Endothelial cell (in vitro differentiated cells): Measurements from ENCODE around the gene DCAF4L1. TPM values are rescaled to one million over a fixed set of nuclear protein-coding genes. Genes with fewer than 3 reads are reported as not detected.

Source experiments
- DNase-seq: peaks from one replicate; pipeline ENCODE4 v3.0.0; 2021; ENCODE audit warnings: low spot score
- H3K27ac Mint-ChIP-seq: one replicate; pipeline ENCODE4 v1.8.0; 2021; ENCODE audit warnings: mixed read lengths, inconsistent platforms; ENCODE audit not compliant: unreplicated experiment
- H3K27me3 Mint-ChIP-seq: one replicate; pipeline ENCODE4 v1.8.0; 2021; ENCODE audit warnings: mild to moderate bottlenecking, moderate library complexity, mixed read lengths, inconsistent platforms; ENCODE audit not compliant: unreplicated experiment
- H3K36me3 Mint-ChIP-seq: one replicate; pipeline ENCODE4 v1.8.0; 2021; ENCODE audit warnings: mild to moderate bottlenecking, low read depth, mixed read lengths, inconsistent platforms; ENCODE audit not compliant: unreplicated experiment
- H3K4me1 Mint-ChIP-seq: one replicate; pipeline ENCODE4 v1.8.0; 2021; ENCODE audit warnings: mild to moderate bottlenecking, mixed read lengths, inconsistent platforms; ENCODE audit not compliant: unreplicated experiment
- H3K4me3 Mint-ChIP-seq: one replicate; pipeline ENCODE4 v1.8.0; 2021; ENCODE audit warnings: mild to moderate bottlenecking, mixed read lengths, inconsistent platforms; ENCODE audit not compliant: unreplicated experiment
- H3K9me3 Mint-ChIP-seq: one replicate; pipeline ENCODE4 v1.8.0; 2021; ENCODE audit warnings: mixed read lengths, inconsistent platforms; ENCODE audit not compliant: unreplicated experiment
- total RNA-seq: library from RNA; stranded (reverse); fragmentation: NEBNext Ultra II Directional; extraction: Animal tissue kit (Norgen Biotek cat#: 25700); gene quantifications from one replicate; pipeline ENCODE4 v1.2.1, GENCODE V29; 2021; ENCODE audit not compliant: unreplicated experiment
- TF ChIP-seq, protein P1 (sequence below): fragments of 200-600 bp; sonication (generic); IDR thresholded peaks from one replicate; pipeline ENCODE4 v1.5.0; 2021; ENCODE audit warnings: antibody characterized with exemption; ENCODE audit not compliant: unreplicated experiment

Gene DCAF4L1
- total RNA-seq, 1 donor from 2014 or later: 0.44 TPM

- H3K27me3 Mint-ChIP-seq: no peaks in the 10 kb centered on the region
- no peaks in the 10 kb centered on the region for H3K9me3 Mint-ChIP-seq
- peaks cover 17% of the 10 kb centered on the region for H3K4me1 Mint-ChIP-seq
- H3K4me3 Mint-ChIP-seq: peak overlapping the region; percentile 42
- TF ChIP-seq, protein P1, sequence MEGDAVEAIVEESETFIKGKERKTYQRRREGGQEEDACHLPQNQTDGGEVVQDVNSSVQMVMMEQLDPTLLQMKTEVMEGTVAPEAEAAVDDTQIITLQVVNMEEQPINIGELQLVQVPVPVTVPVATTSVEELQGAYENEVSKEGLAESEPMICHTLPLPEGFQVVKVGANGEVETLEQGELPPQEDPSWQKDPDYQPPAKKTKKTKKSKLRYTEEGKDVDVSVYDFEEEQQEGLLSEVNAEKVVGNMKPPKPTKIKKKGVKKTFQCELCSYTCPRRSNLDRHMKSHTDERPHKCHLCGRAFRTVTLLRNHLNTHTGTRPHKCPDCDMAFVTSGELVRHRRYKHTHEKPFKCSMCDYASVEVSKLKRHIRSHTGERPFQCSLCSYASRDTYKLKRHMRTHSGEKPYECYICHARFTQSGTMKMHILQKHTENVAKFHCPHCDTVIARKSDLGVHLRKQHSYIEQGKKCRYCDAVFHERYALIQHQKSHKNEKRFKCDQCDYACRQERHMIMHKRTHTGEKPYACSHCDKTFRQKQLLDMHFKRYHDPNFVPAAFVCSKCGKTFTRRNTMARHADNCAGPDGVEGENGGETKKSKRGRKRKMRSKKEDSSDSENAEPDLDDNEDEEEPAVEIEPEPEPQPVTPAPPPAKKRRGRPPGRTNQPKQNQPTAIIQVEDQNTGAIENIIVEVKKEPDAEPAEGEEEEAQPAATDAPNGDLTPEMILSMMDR: no peak
- no peaks in the 10 kb centered on the region for H3K36me3 Mint-ChIP-seq
- H3K27ac Mint-ChIP-seq: no peak overlapping the region
- no peak for DNase-seq
These were observed 10.6 kb downstream of the DCAF4L1 start for GRCh38 chr4:41991916-41992767.

DNA sequence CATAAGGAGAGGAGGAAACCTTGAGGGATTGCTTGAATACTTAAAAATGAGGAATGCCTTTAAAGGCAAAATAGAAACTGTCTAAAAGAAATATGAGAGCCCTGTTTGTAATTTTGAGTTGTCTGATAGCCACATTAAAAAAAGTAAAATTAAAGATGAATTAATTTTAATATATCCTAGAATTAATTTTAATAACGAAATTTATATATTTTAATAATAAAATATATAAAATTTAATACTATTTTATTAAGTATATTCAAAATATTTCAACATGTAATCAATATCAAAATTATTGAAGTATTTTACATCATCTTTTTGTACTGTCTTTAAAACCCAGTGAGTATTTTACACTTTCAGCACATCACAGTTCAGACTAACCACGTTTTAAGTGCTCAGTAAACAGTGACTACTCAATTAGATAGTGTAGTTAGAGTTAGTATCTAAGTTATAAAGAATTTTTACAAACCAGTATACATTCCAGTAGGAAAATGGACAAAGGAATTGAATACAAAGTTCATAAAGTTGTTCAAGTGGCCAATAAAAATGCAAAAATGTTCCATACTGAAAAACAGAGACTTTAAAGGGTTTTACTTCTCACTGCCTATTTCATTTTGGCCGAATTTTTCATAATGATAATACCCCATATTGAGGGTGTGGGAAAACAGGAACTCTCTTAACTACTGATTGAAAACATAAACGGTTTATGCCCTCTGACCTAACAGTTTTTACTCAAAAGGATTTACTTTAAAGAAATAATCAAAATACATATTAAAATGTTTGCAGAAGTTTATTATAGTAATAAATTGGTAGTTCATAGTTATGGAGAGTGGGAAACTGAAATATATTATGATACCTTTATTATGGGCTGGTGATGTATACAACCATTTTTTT, 11.7 kb downstream of the DCAF4L1 start:
- no peaks in the 10 kb centered on the region for H3K9me3 Mint-ChIP-seq

DNA sequence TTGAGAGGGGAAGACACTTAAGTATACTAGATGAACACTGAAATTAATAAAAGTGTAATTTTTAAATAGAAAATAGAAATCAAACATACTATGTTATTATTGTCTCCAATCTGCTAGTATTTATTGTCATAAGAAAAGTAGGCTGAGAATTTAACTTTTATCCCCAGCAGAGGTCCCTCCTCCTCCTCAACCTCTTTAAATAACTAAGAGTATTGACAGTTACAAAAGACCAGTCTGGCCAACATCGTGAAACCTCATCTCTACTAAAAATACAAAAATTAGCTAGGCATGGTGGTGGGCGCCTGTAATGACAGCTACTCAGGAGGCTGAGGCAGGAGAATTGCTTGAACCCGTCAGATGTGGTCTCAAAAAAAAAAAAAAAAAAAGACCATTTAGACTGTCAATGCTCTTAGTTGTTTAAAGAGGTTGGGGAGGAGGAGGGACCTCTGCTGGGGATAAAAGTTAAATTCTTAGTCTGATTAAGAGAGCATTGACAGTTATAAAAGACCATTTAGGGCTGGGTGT, 13.0 kb downstream of the DCAF4L1 start:
- no peaks in the 10 kb centered on the region for H3K9me3 Mint-ChIP-seq
- TF ChIP-seq, protein P1: no peak
- H3K27ac Mint-ChIP-seq: no peak overlapping the region
- H3K36me3 Mint-ChIP-seq: no peaks in the 10 kb centered on the region
- no peaks in the 10 kb centered on the region for H3K27me3 Mint-ChIP-seq
- H3K4me1 Mint-ChIP-seq: peaks cover 14% of the 10 kb centered on the region
- no peak for DNase-seq
- no peak overlapping the region for H3K4me3 Mint-ChIP-seq

More for the DNA sequence above, 11.7 kb downstream of the DCAF4L1 start:
- TF ChIP-seq, protein P1: no peak
- H3K36me3 Mint-ChIP-seq: no peaks in the 10 kb centered on the region
- H3K4me1 Mint-ChIP-seq: peaks cover 17% of the 10 kb centered on the region
- DNase-seq: no peak
- H3K4me3 Mint-ChIP-seq: no peak overlapping the region
- no peaks in the 10 kb centered on the region for H3K27me3 Mint-ChIP-seq
- H3K27ac Mint-ChIP-seq: no peak overlapping the region

DNA sequence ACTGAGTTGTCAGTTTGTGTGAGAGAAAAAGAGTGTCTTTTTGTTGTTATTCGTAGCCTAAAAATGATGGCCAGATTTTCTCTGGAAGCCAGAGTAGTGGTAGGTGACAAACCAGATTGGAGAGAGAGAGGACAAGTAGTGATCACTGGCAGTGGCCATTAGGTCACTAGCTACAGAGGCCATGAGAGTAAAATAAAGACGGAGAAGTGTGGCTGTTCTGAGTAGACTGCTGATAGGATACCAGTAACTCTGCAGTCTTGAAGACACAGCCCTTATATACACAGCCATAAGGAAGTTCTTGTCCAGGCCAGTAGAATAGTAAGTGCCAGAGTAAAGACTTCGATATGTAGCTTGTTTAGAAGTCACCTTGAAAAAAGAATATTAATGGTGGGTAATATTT, 16.5 kb downstream of the DCAF4L1 start:
- Mint-ChIP-seq H3K36me3 (no peaks in the 10 kb centered on the region), H3K4me3 (no peak overlapping the region), H3K4me1 (no peaks in the 10 kb centered on the region), H3K27me3 (no peaks in the 10 kb centered on the region), H3K9me3 (no peaks in the 10 kb centered on the region), H3K27ac (no peak overlapping the region)
- no peak for DNase-seq
- TF ChIP-seq, protein P1: no peak
